ENCODE measurements around the gene FCRL6.

The FCRL6 gene

GRCh38 chr1:159859767-159860322, 57.7 kb downstream of the FCRL6 start:
- no peak for FAIRE-seq
- DNase-seq (ENCODE audit: insufficient read length, low spot score) = no peak

GRCh38 chr1:159860456-159860855, 58.3 kb downstream of the FCRL6 start:
- FAIRE-seq (no peak), DNase-seq (ENCODE audit: insufficient read length, low spot score) (no peak)

- FAIRE-seq = no peak
- DNase-seq (ENCODE audit: insufficient read length, low spot score) = no peak
These were observed 59.1 kb downstream of the FCRL6 start for GRCh38 chr1:159861218-159861617.

- FAIRE-seq (no peak), DNase-seq (ENCODE audit: insufficient read length, low spot score) (no peak)
These were observed 59.9 kb downstream of the FCRL6 start for GRCh38 chr1:159862031-159862430.

- FAIRE-seq (no peak), DNase-seq (ENCODE audit: insufficient read length, low spot score) (no peak)
These were observed 60.4 kb downstream of the FCRL6 start, which contains the start of gene VSIG8 for GRCh38 chr1:159862557-159862956. Gene VSIG8, minus strand, starts transcription at chr1:159862657. Its CDS starts 136 bp downstream, at chr1:159862521.

- no peak for DNase-seq (ENCODE audit: insufficient read length, low spot score)
- FAIRE-seq = no peak
These were observed 62.1 kb downstream of the FCRL6 start for GRCh38 chr1:159864262-159864661.
